ENCODE measurements around the gene FKBP5.
A peak's percentile ranks its signal among the peaks of the same experiment; 100 is the strongest.

Gene FKBP5

GRCh38 chr6:35607517-35608233, 81.0 kb downstream of the FKBP5 start:
- TF ChIP-seq CTCF (conservative IDR thresholded peaks at IDR 0.05; ENCODE audit: low read depth) = no peak
- POLR2A ChIA-PET (ENCODE audit: low non-redundant PET) = no interaction called here
- peak overlapping the region; percentile 96 for H3K27ac ChIP-seq
- CTCF ChIA-PET = interaction anchor here (0.6 to 0.8 kb wide), 2 partner anchors 9 to 71 kb away, joined by 4 to 6 read pairs; no protein-coding TSS in a partner anchor
- DNase-seq (ENCODE audit: low spot score) = no peak

- TF ChIP-seq CTCF (conservative IDR thresholded peaks at IDR 0.05; ENCODE audit: low read depth) = no peak
- CTCF ChIA-PET = interaction anchor here (0.6 kb wide), 1 partner anchor 76 kb away, joined by 3 read pairs; no protein-coding TSS in a partner anchor
- H3K27ac ChIP-seq = peak overlapping the region; percentile 96
- POLR2A ChIA-PET (ENCODE audit: low non-redundant PET) = no interaction called here
- DNase-seq (ENCODE audit: low spot score) = no peak
Observed at GRCh38 chr6:35605600-35605999, 83.1 kb downstream of the FKBP5 start.

- no peak for DNase-seq (ENCODE audit: low spot score)
- ChIA-PET CTCF (interaction anchor here (0.7 to 1.1 kb wide), 4 partner anchors 12 to 133 kb away, joined by 3 read pairs; partner anchors contain the start of gene ARMC12), POLR2A (ENCODE audit: low non-redundant PET) (no interaction called here)
- no peak for TF ChIP-seq CTCF (conservative IDR thresholded peaks at IDR 0.05; ENCODE audit: low read depth)
- H3K27ac ChIP-seq = peak overlapping the region; percentile 96
Observed at GRCh38 chr6:35603326-35604202, 85.2 kb downstream of the FKBP5 start.

- peak; percentile 48 for DNase-seq (ENCODE audit: low spot score)
- H3K27ac ChIP-seq = peak overlapping the region; percentile 61
- ChIA-PET POLR2A (ENCODE audit: low non-redundant PET) (no interaction called here), CTCF (interaction anchor here (0.5 to 1.1 kb wide), 4 partner anchors 47 to 194 kb away, joined by 3 read pairs; partner anchors contain the start of genes ARMC12 and CLPS)
- no peak for TF ChIP-seq CTCF (conservative IDR thresholded peaks at IDR 0.05; ENCODE audit: low read depth)
Observed at GRCh38 chr6:35602133-35602946, 86.4 kb downstream of the FKBP5 start.

- DNase-seq (ENCODE audit: low spot score) = peak; percentile 81
- H3K27ac ChIP-seq = peak overlapping the region; percentile 61
- TF ChIP-seq CTCF (conservative IDR thresholded peaks at IDR 0.05; ENCODE audit: low read depth) = no peak
- POLR2A ChIA-PET (ENCODE audit: low non-redundant PET) = no interaction called here
- CTCF ChIA-PET = interaction anchor here (0.5 to 0.6 kb wide), 4 partner anchors 48 to 195 kb away, joined by 3 read pairs; partner anchors contain the start of gene CLPS
Observed at GRCh38 chr6:35601331-35602132, 87.2 kb downstream of the FKBP5 start.
